Kidney epithelial cell (primary cell): ENCODE data around the gene RAI14. TPM values are rescaled to one million over a fixed set of nuclear protein-coding genes. Genes with fewer than 3 reads are reported as not detected.

ENCODE experiments used
- DNase-seq: peaks from one replicate; pipeline ENCODE4 v3.0.0-alpha.2; 2010; ENCODE audit warnings: low read depth
- H3K27me3 ChIP-seq: 2 replicates; pipeline ENCODE4 v1.6.0; 2011; ENCODE audit warnings: low read length; ENCODE audit not compliant: control insufficient read depth, insufficient read depth
- H3K36me3 ChIP-seq: 2 replicates; pipeline ENCODE4 v1.5.1; 2011; ENCODE audit warnings: low read length; ENCODE audit not compliant: control insufficient read depth, insufficient read depth
- H3K4me3 ChIP-seq: 2 replicates; pipeline ENCODE4 v1.5.1; 2011; ENCODE audit warnings: low read depth, mild to moderate bottlenecking, control low read depth, low read length
- CTCF ChIP-seq: IDR thresholded peaks from 2 replicates; pipeline ENCODE4 v1.5.1; 2011; ENCODE audit warnings: mild to moderate bottlenecking, moderate library complexity, low read length, control low read depth, inconsistent platforms; ENCODE audit not compliant: insufficient read depth, poor library complexity, severe bottlenecking
- total RNA-seq: library from RNA; depleted of rRNA; stranded (reverse); fragments of >200 nt; gene quantifications from 2 replicates; pipeline ENCODE4 v1.2.3, GENCODE V29; 2015

The RAI14 gene
- total RNA-seq, 1 donor from 2014 or later, result 116 TPM

GRCh38 chr5:34848230-34848629 is 192.1 kb downstream of the RAI14 start:
- no peaks in the 10 kb centered on the region for H3K36me3 ChIP-seq

GRCh38 chr5:34849253-34849652 is 193.1 kb downstream of the RAI14 start:
- no peak for TF ChIP-seq CTCF
- DNase-seq, result no peak
- Histone ChIP-seq H3K4me3 (no peak overlapping the region), H3K27me3 (no peaks in the 10 kb centered on the region), H3K36me3 (no peaks in the 10 kb centered on the region)

More at GRCh38 chr5:34848230-34848629, 192.1 kb downstream of the RAI14 start:
- TF ChIP-seq CTCF, result no peak
- no peak for DNase-seq
- no peak overlapping the region for H3K4me3 ChIP-seq
- H3K27me3 ChIP-seq, result no peaks in the 10 kb centered on the region

GRCh38 chr5:34854459-34855174 is 198.5 kb downstream of the RAI14 start:
- DNase-seq, result peak; percentile 29

GRCh38 chr5:34857161-34857560 is 201.0 kb downstream of the RAI14 start:
- Histone ChIP-seq H3K36me3 (no peaks in the 10 kb centered on the region), H3K27me3 (no peaks in the 10 kb centered on the region), H3K4me3 (no peak overlapping the region)
- no peak for DNase-seq
- TF ChIP-seq CTCF, result no peak

More at GRCh38 chr5:34854459-34855174, 198.5 kb downstream of the RAI14 start:
- Histone ChIP-seq H3K27me3 (no peaks in the 10 kb centered on the region), H3K36me3 (no peaks in the 10 kb centered on the region), H3K4me3 (no peak overlapping the region)
- no peak for TF ChIP-seq CTCF

GRCh38 chr5:34857894-34858293 is 201.8 kb downstream of the RAI14 start:
- DNase-seq, result no peak
- Histone ChIP-seq H3K36me3 (no peaks in the 10 kb centered on the region), H3K27me3 (no peaks in the 10 kb centered on the region), H3K4me3 (no peak overlapping the region)
- TF ChIP-seq CTCF, result no peak

- TF ChIP-seq CTCF, result no peak
These were observed 202.7 kb downstream of the RAI14 start for GRCh38 chr5:34858790-34859189.

More at GRCh38 chr5:34858790-34859189, 202.7 kb downstream of the RAI14 start:
- Histone ChIP-seq H3K4me3 (no peak overlapping the region), H3K36me3 (no peaks in the 10 kb centered on the region), H3K27me3 (no peaks in the 10 kb centered on the region)
- DNase-seq, result no peak
